Measurements from ENCODE around the gene PDE6B. TPM values are rescaled to one million over a fixed set of nuclear protein-coding genes. Genes with fewer than 3 reads are reported as not detected.

PDE6B gene
- total and polyA plus RNA-seq, 7 donors = 0.03 to 0.48 (median 0.31) TPM; not detected in 1

DNA sequence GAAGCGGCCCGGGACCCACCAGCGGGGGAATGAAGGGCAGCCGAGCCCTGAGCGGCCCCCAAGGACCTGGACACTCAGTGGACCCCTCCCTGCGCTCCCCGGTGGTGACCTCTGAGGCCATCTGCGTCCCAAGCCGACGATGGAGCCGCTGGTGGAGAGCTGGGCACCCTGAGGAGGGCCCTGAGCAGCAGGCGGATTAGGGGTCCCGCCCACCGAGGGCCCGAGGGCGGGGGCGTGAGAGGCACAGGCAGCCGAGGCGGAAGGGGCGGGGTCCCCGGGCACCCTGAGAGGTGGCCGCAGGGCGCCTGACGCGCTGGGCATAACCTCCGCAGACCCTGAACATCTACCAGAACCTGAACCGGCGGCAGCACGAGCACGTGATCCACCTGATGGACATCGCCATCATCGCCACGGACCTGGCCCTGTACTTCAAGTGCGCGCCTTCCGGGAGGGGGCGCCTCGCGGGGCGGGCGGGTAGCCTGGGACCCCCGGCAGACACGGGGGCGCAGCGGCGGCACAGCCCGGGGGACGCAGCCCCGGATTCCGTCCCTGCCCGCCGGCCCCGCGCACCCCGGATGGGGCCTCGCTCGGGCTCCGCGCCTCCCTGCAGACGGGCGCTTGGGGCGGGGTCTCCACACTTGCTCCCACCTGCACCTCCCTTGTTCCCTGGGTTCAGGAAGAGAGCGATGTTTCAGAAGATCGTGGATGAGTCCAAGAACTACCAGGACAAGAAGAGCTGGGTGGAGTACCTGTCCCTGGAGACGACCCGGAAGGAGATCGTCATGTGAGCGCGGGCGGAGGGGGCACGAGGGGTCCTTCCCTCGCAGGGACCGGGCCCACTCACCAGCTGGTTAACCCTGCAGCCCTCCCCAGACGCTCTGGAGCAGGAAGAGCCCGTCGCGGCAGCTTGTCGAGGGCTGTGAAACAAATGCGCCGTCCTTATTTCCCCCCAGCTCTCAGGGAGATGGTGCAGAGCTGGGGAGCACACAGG, 38.4 kb downstream of the PDE6B start:
- DNase-seq (peak; percentile 61 to 64), ATAC-seq (no peak)
- no peak overlapping the region for H3K27ac ChIP-seq
- 2 to 3% (median 3%) methylated on average over 46 to 80 of the region's 80 CpGs for WGBS, 3 donors
- peaks cover 0 to 49% (median 11%) of the 10 kb centered on the region in 3 donors for H3K27me3 ChIP-seq (ENCODE audit: insufficient read depth in 3 of 3, low read length in 2 of 3)
- H3K9me3 ChIP-seq = no peaks in the 10 kb centered on the region
- peak overlapping the region; percentile 64 for H3K4me3 ChIP-seq
- H3K36me3 ChIP-seq (ENCODE audit: insufficient read depth in 1 of 2, low read depth in 1 of 2) = no peaks in the 10 kb centered on the region
- intact Hi-C loops (cut with DNase I) = no loop called here
- TF ChIP-seq, protein P1, sequence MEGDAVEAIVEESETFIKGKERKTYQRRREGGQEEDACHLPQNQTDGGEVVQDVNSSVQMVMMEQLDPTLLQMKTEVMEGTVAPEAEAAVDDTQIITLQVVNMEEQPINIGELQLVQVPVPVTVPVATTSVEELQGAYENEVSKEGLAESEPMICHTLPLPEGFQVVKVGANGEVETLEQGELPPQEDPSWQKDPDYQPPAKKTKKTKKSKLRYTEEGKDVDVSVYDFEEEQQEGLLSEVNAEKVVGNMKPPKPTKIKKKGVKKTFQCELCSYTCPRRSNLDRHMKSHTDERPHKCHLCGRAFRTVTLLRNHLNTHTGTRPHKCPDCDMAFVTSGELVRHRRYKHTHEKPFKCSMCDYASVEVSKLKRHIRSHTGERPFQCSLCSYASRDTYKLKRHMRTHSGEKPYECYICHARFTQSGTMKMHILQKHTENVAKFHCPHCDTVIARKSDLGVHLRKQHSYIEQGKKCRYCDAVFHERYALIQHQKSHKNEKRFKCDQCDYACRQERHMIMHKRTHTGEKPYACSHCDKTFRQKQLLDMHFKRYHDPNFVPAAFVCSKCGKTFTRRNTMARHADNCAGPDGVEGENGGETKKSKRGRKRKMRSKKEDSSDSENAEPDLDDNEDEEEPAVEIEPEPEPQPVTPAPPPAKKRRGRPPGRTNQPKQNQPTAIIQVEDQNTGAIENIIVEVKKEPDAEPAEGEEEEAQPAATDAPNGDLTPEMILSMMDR (IDR thresholded peaks at IDR 0.05) = no peak
- H3K4me1 ChIP-seq = no peaks in the 10 kb centered on the region

DNA sequence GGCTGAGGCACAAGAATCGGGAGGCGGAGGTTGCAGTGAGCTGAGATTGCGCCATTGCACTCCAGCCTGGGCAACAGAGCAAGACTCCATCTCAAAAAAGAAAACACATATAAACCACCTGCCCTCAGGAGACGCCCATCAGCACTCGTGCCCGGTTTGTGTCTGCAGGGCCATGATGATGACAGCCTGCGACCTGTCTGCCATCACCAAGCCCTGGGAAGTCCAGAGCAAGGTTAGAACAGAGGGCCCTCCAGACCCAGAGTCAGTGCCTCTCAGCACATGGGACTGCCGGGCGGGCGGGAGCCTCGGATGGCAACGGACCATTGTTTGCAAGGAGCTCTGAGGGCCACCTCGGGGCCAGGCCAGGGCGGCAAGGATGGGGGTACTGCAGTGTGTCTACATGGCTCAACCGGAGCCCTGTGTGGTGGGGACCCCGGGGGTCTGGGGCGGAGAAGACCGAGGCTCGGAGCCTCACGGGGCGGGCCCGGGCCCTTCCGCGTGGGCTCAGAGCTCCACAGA, 39.4 kb downstream of the PDE6B start:
- Histone ChIP-seq H3K36me3 (ENCODE audit: insufficient read depth in 1 of 2, low read depth in 1 of 2) (no peaks in the 10 kb centered on the region), H3K9me3 (no peaks in the 10 kb centered on the region), H3K4me3 (no peak overlapping the region), H3K4me1 (no peaks in the 10 kb centered on the region), H3K27ac (no peak overlapping the region), H3K27me3 (ENCODE audit: insufficient read depth in 3 of 3, low read length in 2 of 3) (peaks cover 0 to 49% (median 12%) of the 10 kb centered on the region in 3 donors)
- peak in 1 of 2 donors; percentile 45 for DNase-seq
- TF ChIP-seq, protein P1 (IDR thresholded peaks at IDR 0.05) = no peak
- intact Hi-C loops (cut with DNase I) = no loop called here
- no peak for ATAC-seq
- 93 to 94% (median 94%) methylated on average over 24 of the region's 24 CpGs for WGBS, 3 donors

DNA sequence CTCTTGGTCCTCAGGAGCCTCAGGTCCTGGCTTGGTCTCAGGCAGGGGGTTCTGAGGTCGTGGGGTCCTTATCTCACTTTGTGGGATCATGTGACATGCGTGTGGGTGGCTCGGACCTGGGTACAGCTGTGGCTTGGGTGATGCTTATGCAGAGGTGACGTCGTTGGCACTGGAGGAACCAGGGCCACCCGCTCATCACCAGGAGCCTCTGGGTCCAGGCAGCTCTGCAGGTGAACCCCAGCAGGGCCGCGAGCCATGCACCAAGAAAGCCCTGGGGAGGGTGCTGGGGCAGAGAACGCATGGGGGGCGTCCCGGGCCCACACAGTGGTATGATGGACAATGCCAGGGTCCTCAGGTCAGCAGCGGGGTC, 40.0 kb downstream of the PDE6B start:
- H3K4me1 ChIP-seq = no peaks in the 10 kb centered on the region
- no peaks in the 10 kb centered on the region for H3K9me3 ChIP-seq
- H3K27ac ChIP-seq = no peak overlapping the region
- DNase-seq (peak; percentile 8 to 26), ATAC-seq (no peak)
- TF ChIP-seq, protein P1 (IDR thresholded peaks at IDR 0.05) = no peak
- intact Hi-C loops (cut with DNase I) = no loop called here
- WGBS, 3 donors = 81 to 85% (median 83%) methylated on average over 12 of the region's 12 CpGs
- H3K36me3 ChIP-seq (ENCODE audit: insufficient read depth in 1 of 2, low read depth in 1 of 2) = peaks cover 0 to under 1% of the 10 kb centered on the region in 2 donors
- peaks cover 0 to 49% (median 14%) of the 10 kb centered on the region in 3 donors for H3K27me3 ChIP-seq (ENCODE audit: insufficient read depth in 3 of 3, low read length in 2 of 3)
- H3K4me3 ChIP-seq = no peak overlapping the region

- peak in 3 of 4 donors; percentile 12 to 21 (median 18) for ATAC-seq
- no peaks in the 10 kb centered on the region for H3K9me3 ChIP-seq
- H3K27me3 ChIP-seq (ENCODE audit: insufficient read depth in 3 of 3, low read length in 2 of 3) = peaks cover 0 to 49% (median 13%) of the 10 kb centered on the region in 3 donors
- no peaks in the 10 kb centered on the region for H3K4me1 ChIP-seq
- no peak overlapping the region for H3K27ac ChIP-seq
- no peak overlapping the region for H3K4me3 ChIP-seq
- intact Hi-C loops (cut with DNase I) = no loop called here
- TF ChIP-seq, protein P1 (IDR thresholded peaks at IDR 0.05) = no peak
- WGBS, 3 donors = 15 to 43% (median 32%) methylated on average over 15 to 22 of the region's 22 CpGs
- peak in 1 of 2 donors; percentile 53 for DNase-seq
- H3K36me3 ChIP-seq (ENCODE audit: insufficient read depth in 1 of 2, low read depth in 1 of 2) = peaks cover 0 to 5% of the 10 kb centered on the region in 2 donors
Measured at GRCh38 chr4:665751-666435, 40.5 kb downstream of the PDE6B start.

Data from psoas muscle (tissue), 8 donors.